ENCODE results near the gene DNAJB9. TPM values are rescaled to one million over a fixed set of nuclear protein-coding genes. Genes with fewer than 3 reads are reported as not detected.

Gene DNAJB9
- total RNA-seq, 1 experiment from 2014 or later: 12.9 TPM

DNA sequence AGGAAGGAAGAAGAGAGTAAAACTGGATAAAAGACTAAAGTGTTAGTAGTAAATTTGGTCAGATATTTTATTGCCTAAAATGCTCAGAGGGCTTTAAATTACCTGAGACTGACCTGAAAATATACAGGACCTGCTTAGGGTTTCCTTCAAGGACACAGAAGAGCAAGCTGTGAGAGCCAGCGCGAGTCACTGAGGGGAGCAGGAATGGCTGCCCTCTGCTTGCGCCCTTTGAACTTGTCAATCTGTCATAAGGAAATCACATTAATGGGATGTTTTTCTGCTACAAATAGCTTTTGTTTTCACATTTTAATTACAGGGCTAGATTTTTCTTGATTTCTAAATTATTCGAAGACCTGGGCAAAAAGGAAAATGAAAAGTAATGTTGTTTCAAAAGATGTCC, 26.9 kb downstream of the DNAJB9 start:
- no peak overlapping the region for H3K4me3 ChIP-seq (ENCODE audit: low read depth, low read length, poor library complexity, severe bottlenecking)
- H3K4me1 ChIP-seq (ENCODE audit: insufficient read depth, low read length, poor library complexity, severe bottlenecking): peaks cover 9% of the 10 kb centered on the region
- CTCF ChIA-PET: no interaction called here
- DNase-seq (ENCODE audit: low spot score): no peak
- intact Hi-C loops (cut with micrococcal nuclease; ENCODE audit: unreplicated experiment): no loop called here
- no peak for TF ChIP-seq EZH2 (IDR thresholded peaks at IDR 0.05; ENCODE audit: borderline replicate concordance, low read depth, low read length, poor library complexity, severe bottlenecking)
- TF ChIP-seq, protein P1, sequence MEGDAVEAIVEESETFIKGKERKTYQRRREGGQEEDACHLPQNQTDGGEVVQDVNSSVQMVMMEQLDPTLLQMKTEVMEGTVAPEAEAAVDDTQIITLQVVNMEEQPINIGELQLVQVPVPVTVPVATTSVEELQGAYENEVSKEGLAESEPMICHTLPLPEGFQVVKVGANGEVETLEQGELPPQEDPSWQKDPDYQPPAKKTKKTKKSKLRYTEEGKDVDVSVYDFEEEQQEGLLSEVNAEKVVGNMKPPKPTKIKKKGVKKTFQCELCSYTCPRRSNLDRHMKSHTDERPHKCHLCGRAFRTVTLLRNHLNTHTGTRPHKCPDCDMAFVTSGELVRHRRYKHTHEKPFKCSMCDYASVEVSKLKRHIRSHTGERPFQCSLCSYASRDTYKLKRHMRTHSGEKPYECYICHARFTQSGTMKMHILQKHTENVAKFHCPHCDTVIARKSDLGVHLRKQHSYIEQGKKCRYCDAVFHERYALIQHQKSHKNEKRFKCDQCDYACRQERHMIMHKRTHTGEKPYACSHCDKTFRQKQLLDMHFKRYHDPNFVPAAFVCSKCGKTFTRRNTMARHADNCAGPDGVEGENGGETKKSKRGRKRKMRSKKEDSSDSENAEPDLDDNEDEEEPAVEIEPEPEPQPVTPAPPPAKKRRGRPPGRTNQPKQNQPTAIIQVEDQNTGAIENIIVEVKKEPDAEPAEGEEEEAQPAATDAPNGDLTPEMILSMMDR (conservative IDR thresholded peaks at IDR 0.05; ENCODE audit: low read depth, low read length): no peak
- no peak overlapping the region for H3K27ac ChIP-seq (ENCODE audit: low read depth, low read length, poor library complexity, severe bottlenecking)
- H3K36me3 ChIP-seq (ENCODE audit: insufficient read depth, low read length, poor library complexity, severe bottlenecking): no peaks in the 10 kb centered on the region
- POLR2A ChIA-PET (ENCODE audit: low non-redundant PET): no interaction called here
- H3K9me3 ChIP-seq (ENCODE audit: low read depth, low read length, poor library complexity, severe bottlenecking): no peaks in the 10 kb centered on the region
- no TSS peak for BruUV-seq (replicated peaks)
- no peaks in the 10 kb centered on the region for H3K27me3 ChIP-seq (replicated peaks; ENCODE audit: insufficient read depth, low read depth, low read length, poor library complexity)

DNA sequence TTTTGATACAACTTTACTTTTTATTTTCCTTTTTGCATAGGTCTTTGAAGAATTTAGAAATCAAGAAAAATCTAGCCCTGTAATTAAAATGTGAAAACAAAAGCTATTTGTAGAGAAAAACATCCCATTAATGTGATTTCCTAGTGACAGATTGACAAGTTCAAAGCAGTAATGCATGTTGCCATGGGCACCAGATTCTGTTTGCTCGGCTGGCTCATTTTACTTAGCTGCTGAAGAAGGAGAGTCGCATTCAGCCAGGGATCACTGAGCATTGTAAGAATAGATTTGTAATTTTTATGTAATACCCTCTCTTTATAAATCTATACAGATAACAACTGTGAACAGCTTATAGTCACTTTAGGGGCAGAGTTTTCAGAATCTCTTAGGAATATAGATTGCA, 28.5 kb downstream of the DNAJB9 start:
- ChIA-PET CTCF (no interaction called here), POLR2A (ENCODE audit: low non-redundant PET) (no interaction called here)
- H3K27ac ChIP-seq (ENCODE audit: low read depth, low read length, poor library complexity, severe bottlenecking): no peak overlapping the region
- H3K9me3 ChIP-seq (ENCODE audit: low read depth, low read length, poor library complexity, severe bottlenecking): no peaks in the 10 kb centered on the region
- no peaks in the 10 kb centered on the region for H3K36me3 ChIP-seq (ENCODE audit: insufficient read depth, low read length, poor library complexity, severe bottlenecking)
- no peak overlapping the region for H3K4me3 ChIP-seq (ENCODE audit: low read depth, low read length, poor library complexity, severe bottlenecking)
- no TSS peak for BruUV-seq (replicated peaks)
- intact Hi-C loops (cut with micrococcal nuclease; ENCODE audit: unreplicated experiment): no loop called here
- H3K27me3 ChIP-seq (replicated peaks; ENCODE audit: insufficient read depth, low read depth, low read length, poor library complexity): no peaks in the 10 kb centered on the region
- TF ChIP-seq, protein P1 (conservative IDR thresholded peaks at IDR 0.05; ENCODE audit: low read depth, low read length): no peak
- TF ChIP-seq EZH2 (IDR thresholded peaks at IDR 0.05; ENCODE audit: borderline replicate concordance, low read depth, low read length, poor library complexity, severe bottlenecking): no peak
- H3K4me1 ChIP-seq (ENCODE audit: insufficient read depth, low read length, poor library complexity, severe bottlenecking): peaks cover 5% of the 10 kb centered on the region
- no peak for DNase-seq (ENCODE audit: low spot score)

DNA sequence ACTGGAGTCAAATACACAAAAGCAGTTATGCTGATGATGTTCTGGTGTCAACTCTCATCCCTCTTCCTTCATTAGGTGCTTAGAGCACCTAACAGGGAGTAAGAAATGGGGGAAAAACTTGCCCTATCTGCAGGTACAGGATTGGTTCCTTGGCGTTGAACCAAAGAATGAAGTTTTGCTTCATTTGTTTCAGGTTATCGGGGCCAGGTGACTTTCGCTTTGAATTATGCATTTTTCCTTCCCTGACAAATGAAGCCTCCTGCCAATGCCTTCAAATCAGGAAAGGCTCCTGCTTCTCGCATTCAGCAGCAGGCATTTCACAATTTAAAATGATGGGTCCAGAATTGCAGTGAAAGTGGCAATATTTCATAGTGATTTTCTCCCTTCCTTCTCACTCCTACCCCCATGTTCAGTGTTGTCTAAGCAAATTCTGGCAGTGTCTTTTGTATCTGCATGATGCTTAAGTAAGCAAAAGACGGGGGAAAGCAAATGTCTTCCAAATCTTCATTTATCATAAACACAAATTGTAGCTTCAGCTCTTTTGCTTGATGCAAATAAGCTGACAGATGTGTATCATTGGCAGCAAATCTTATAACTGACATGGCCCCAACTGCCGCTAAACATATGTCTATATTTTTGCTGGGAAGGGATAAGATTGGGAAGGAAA, 29.4 kb downstream of the DNAJB9 start:
- H3K27me3 ChIP-seq (replicated peaks; ENCODE audit: insufficient read depth, low read depth, low read length, poor library complexity): no peaks in the 10 kb centered on the region
- H3K9me3 ChIP-seq (ENCODE audit: low read depth, low read length, poor library complexity, severe bottlenecking): no peaks in the 10 kb centered on the region
- CTCF ChIA-PET: no interaction called here
- H3K27ac ChIP-seq (ENCODE audit: low read depth, low read length, poor library complexity, severe bottlenecking): no peak overlapping the region
- intact Hi-C loops (cut with micrococcal nuclease; ENCODE audit: unreplicated experiment): no loop called here
- TF ChIP-seq, protein P1 (conservative IDR thresholded peaks at IDR 0.05; ENCODE audit: low read depth, low read length): no peak
- no peak for TF ChIP-seq EZH2 (IDR thresholded peaks at IDR 0.05; ENCODE audit: borderline replicate concordance, low read depth, low read length, poor library complexity, severe bottlenecking)
- no peaks in the 10 kb centered on the region for H3K4me1 ChIP-seq (ENCODE audit: insufficient read depth, low read length, poor library complexity, severe bottlenecking)
- no peak for DNase-seq (ENCODE audit: low spot score)
- POLR2A ChIA-PET (ENCODE audit: low non-redundant PET): no interaction called here
- no TSS peak for BruUV-seq (replicated peaks)
- no peak overlapping the region for H3K4me3 ChIP-seq (ENCODE audit: low read depth, low read length, poor library complexity, severe bottlenecking)
- no peaks in the 10 kb centered on the region for H3K36me3 ChIP-seq (ENCODE audit: insufficient read depth, low read length, poor library complexity, severe bottlenecking)

Data from A673 (cell line).